HCEC 1CT (cell line): ENCODE results near the gene TAF1B.
"Not testable (repeated sequence)": the region's sequence is repeated elsewhere in the genome, so short reads cannot be mapped to it uniquely, and the experiment has no call there.

Experiments
- DNase-seq: peaks from one replicate; pipeline ENCODE4 v3.0.0-alpha.2; 2017

The TAF1B gene

GRCh38 chr2:9832586-9832985, 10.7 kb upstream of the TAF1B start:
- peak; percentile 79 for DNase-seq

GRCh38 chr2:9835068-9835467, 8.2 kb upstream of the TAF1B start:
- DNase-seq, result not testable (repeated sequence)

- DNase-seq, result no peak
These were observed 7.2 kb upstream of the TAF1B start for GRCh38 chr2:9836074-9836473.

GRCh38 chr2:9836517-9836916, 6.8 kb upstream of the TAF1B start:
- no peak for DNase-seq

- DNase-seq, result no peak
These were observed 5.8 kb upstream of the TAF1B start for GRCh38 chr2:9837451-9837850.

- no peak for DNase-seq
These were observed 4.9 kb upstream of the TAF1B start for GRCh38 chr2:9838391-9838790.

- no peak for DNase-seq
These were observed 616 bp upstream of the TAF1B start for GRCh38 chr2:9842487-9843228.

GRCh38 chr2:9844036-9844483, 786 bp downstream of the TAF1B start:
- DNase-seq, result peak; percentile 32

GRCh38 chr2:9844576-9844975, 1.3 kb downstream of the TAF1B start:
- peak; percentile 54 for DNase-seq

GRCh38 chr2:9846554-9846953, 3.3 kb downstream of the TAF1B start:
- peak; percentile 33 for DNase-seq

GRCh38 chr2:9847140-9847539, 3.9 kb downstream of the TAF1B start:
- DNase-seq, result no peak

GRCh38 chr2:9852881-9853280, 9.6 kb downstream of the TAF1B start:
- DNase-seq, result no peak

GRCh38 chr2:9857814-9858729, 14.8 kb downstream of the TAF1B start:
- DNase-seq, result no peak

- no peak for DNase-seq
These were observed 15.4 kb downstream of the TAF1B start for GRCh38 chr2:9858730-9859068.

- DNase-seq, result not testable (repeated sequence)
These were observed 17.8 kb downstream of the TAF1B start for GRCh38 chr2:9860922-9861580.

GRCh38 chr2:9867881-9868280, 24.6 kb downstream of the TAF1B start:
- no peak for DNase-seq

GRCh38 chr2:9873337-9873736, 30.1 kb downstream of the TAF1B start:
- no peak for DNase-seq

- DNase-seq, result no peak
These were observed 33.8 kb downstream of the TAF1B start for GRCh38 chr2:9877026-9877425.

- no peak for DNase-seq
These were observed 34.5 kb downstream of the TAF1B start for GRCh38 chr2:9877726-9878125.

GRCh38 chr2:9879455-9880194, 36.4 kb downstream of the TAF1B start:
- DNase-seq, result no peak

GRCh38 chr2:9883897-9884296, 40.6 kb downstream of the TAF1B start:
- DNase-seq, result no peak

- no peak for DNase-seq
These were observed 41.2 kb downstream of the TAF1B start for GRCh38 chr2:9884436-9884835.
